ACC112 (cell line): ENCODE results near the gene ART4.

Source experiments
- H2AFZ ChIP-seq: fragments of 200-600 bp; sonication (generic); one replicate; pipeline ENCODE4 v1.6.0; 2017; ENCODE audit warnings: antibody characterized with exemption, low read length; ENCODE audit not compliant: unreplicated experiment
- H3K27ac ChIP-seq: fragments of 200-600 bp; sonication (generic); 2 replicates; pipeline ENCODE4 v1.5.1; 2014; ENCODE audit warnings: low read depth, mild to moderate bottlenecking, antibody characterized with exemption, low read length, moderate library complexity
- H3K27me3 ChIP-seq: fragments of 200-600 bp; sonication (generic); 2 replicates; pipeline ENCODE4 v1.6.1; 2014; ENCODE audit warnings: mild to moderate bottlenecking, antibody characterized with exemption, low read length, moderate library complexity, mixed read lengths; ENCODE audit not compliant: insufficient read depth
- H3K36me3 ChIP-seq: fragments of 200-600 bp; sonication (generic); 2 replicates; pipeline ENCODE4 v1.6.1; 2016; ENCODE audit warnings: mild to moderate bottlenecking, antibody characterized with exemption, low read length, moderate library complexity, mixed read lengths; ENCODE audit not compliant: insufficient read depth
- H3K4me1 ChIP-seq: fragments of 200-600 bp; sonication (generic); one replicate; pipeline ENCODE4 v1.6.1; 2016; ENCODE audit warnings: low read length, mixed read lengths; ENCODE audit not compliant: insufficient read depth, unreplicated experiment, control insufficient read depth
- H3K4me3 ChIP-seq: fragments of 200-600 bp; sonication (generic); 2 replicates; pipeline ENCODE4 v1.5.1; 2014; ENCODE audit warnings: mild to moderate bottlenecking, low read depth, low read length
- H3K79me2 ChIP-seq: fragments of 200-600 bp; sonication (generic); one replicate; pipeline ENCODE4 v1.6.0; 2016; ENCODE audit warnings: low read length; ENCODE audit not compliant: control insufficient read depth, unreplicated experiment, insufficient read depth

The ART4 gene

GRCh38 chr12:14811486-14811885 lies 31.8 kb downstream of the ART4 start:
- Histone ChIP-seq H3K4me3 (no peak overlapping the region), H3K36me3 (no peaks in the 10 kb centered on the region), H3K27me3 (no peaks in the 10 kb centered on the region), H3K79me2 (no peaks in the 10 kb centered on the region), H3K27ac (no peak overlapping the region), H2AFZ (no peak overlapping the region), H3K4me1 (peaks cover 15% of the 10 kb centered on the region)

- no peaks in the 10 kb centered on the region for H3K36me3 ChIP-seq
- H3K4me3 ChIP-seq, result no peak overlapping the region
- H3K27ac ChIP-seq, result no peak overlapping the region
- no peaks in the 10 kb centered on the region for H3K79me2 ChIP-seq
- no peaks in the 10 kb centered on the region for H3K27me3 ChIP-seq
- H2AFZ ChIP-seq, result no peak overlapping the region
- H3K4me1 ChIP-seq, result peaks cover 12% of the 10 kb centered on the region
Observed at GRCh38 chr12:14810953-14811483, 32.3 kb downstream of the ART4 start.

GRCh38 chr12:14810167-14810952 lies 33.0 kb downstream of the ART4 start:
- no peak overlapping the region for H2AFZ ChIP-seq
- no peaks in the 10 kb centered on the region for H3K36me3 ChIP-seq
- no peak overlapping the region for H3K27ac ChIP-seq

GRCh38 chr12:14803830-14804160 lies 39.5 kb downstream of the ART4 start:
- Histone ChIP-seq H3K79me2 (peaks cover 39% of the 10 kb centered on the region), H3K36me3 (peaks cover 9% of the 10 kb centered on the region), H3K4me1 (peaks cover 34% of the 10 kb centered on the region), H3K27ac (peak overlapping the region; percentile 86), H3K27me3 (no peaks in the 10 kb centered on the region), H2AFZ (peak overlapping the region; percentile 95), H3K4me3 (peak overlapping the region; percentile 90)

More at GRCh38 chr12:14810167-14810952, 33.0 kb downstream of the ART4 start:
- Histone ChIP-seq H3K27me3 (no peaks in the 10 kb centered on the region), H3K79me2 (no peaks in the 10 kb centered on the region), H3K4me1 (peaks cover 19% of the 10 kb centered on the region), H3K4me3 (no peak overlapping the region)

GRCh38 chr12:14803011-14803829 lies 40.1 kb downstream of the ART4 start, which contains the start of the genes C12orf60 and WBP11:
C12orf60 (plus strand) TSS chr12:14803670; CDS start chr12:14822936, 19,266 bp downstream.
WBP11 (minus strand) TSS chr12:14803478; CDS start chr12:14801383, 2,095 bp downstream.
- Histone ChIP-seq H3K4me1 (peaks cover 34% of the 10 kb centered on the region), H2AFZ (peak within 1 kb of the TSS; percentile 95), H3K79me2 (peaks cover 44% of the 10 kb centered on the region), H3K36me3 (peaks cover 15% of the 10 kb centered on the region), H3K27ac (peak within 1 kb of the TSS; percentile 86), H3K4me3 (peak within 1 kb of the TSS; percentile 90), H3K27me3 (no peaks in the 10 kb centered on the region)

GRCh38 chr12:14802721-14803010 lies 40.7 kb downstream of the ART4 start:
- H3K79me2 ChIP-seq, result peaks cover 47% of the 10 kb centered on the region
- peak overlapping the region; percentile 86 for H3K27ac ChIP-seq
- H3K4me1 ChIP-seq, result peaks cover 34% of the 10 kb centered on the region
- peak overlapping the region; percentile 68 for H2AFZ ChIP-seq
- no peaks in the 10 kb centered on the region for H3K27me3 ChIP-seq
- peaks cover 20% of the 10 kb centered on the region for H3K36me3 ChIP-seq
- peak overlapping the region; percentile 90 for H3K4me3 ChIP-seq

- Histone ChIP-seq H3K79me2 (peaks cover 51% of the 10 kb centered on the region), H3K27ac (peak overlapping the region; percentile 86), H2AFZ (no peak overlapping the region), H3K27me3 (no peaks in the 10 kb centered on the region), H3K4me3 (peak overlapping the region; percentile 90), H3K4me1 (peaks cover 34% of the 10 kb centered on the region), H3K36me3 (peaks cover 24% of the 10 kb centered on the region)
Observed at GRCh38 chr12:14802247-14802646, 41.1 kb downstream of the ART4 start.

- no peaks in the 10 kb centered on the region for H3K27me3 ChIP-seq
- no peak overlapping the region for H3K4me3 ChIP-seq
- no peak overlapping the region for H2AFZ ChIP-seq
- peaks cover 31% of the 10 kb centered on the region for H3K79me2 ChIP-seq
- no peak overlapping the region for H3K27ac ChIP-seq
- peaks cover 65% of the 10 kb centered on the region for H3K36me3 ChIP-seq
- H3K4me1 ChIP-seq, result no peaks in the 10 kb centered on the region
Observed at GRCh38 chr12:14795028-14795448, 48.3 kb downstream of the ART4 start.

GRCh38 chr12:14785568-14785967 lies 57.8 kb downstream of the ART4 start:
- Histone ChIP-seq H3K4me3 (no peak overlapping the region), H2AFZ (no peak overlapping the region), H3K36me3 (peaks cover 22% of the 10 kb centered on the region), H3K27ac (no peak overlapping the region), H3K27me3 (no peaks in the 10 kb centered on the region), H3K4me1 (no peaks in the 10 kb centered on the region), H3K79me2 (no peaks in the 10 kb centered on the region)

GRCh38 chr12:14784471-14784870 lies 58.9 kb downstream of the ART4 start:
- H3K4me3 ChIP-seq, result no peak overlapping the region
- H3K36me3 ChIP-seq, result peaks cover 11% of the 10 kb centered on the region
- no peak overlapping the region for H2AFZ ChIP-seq
- no peaks in the 10 kb centered on the region for H3K79me2 ChIP-seq
- H3K27ac ChIP-seq, result no peak overlapping the region
- H3K4me1 ChIP-seq, result peaks cover 3% of the 10 kb centered on the region
- H3K27me3 ChIP-seq, result no peaks in the 10 kb centered on the region
